Uterus (tissue), 4 donors: ENCODE results near the gene PCDHGA1. TPM values are rescaled to one million over a fixed set of nuclear protein-coding genes. Genes with fewer than 3 reads are reported as not detected.
A peak's percentile ranks its signal among the peaks of the same experiment; 100 is the strongest.
"Not testable (repeated sequence)": the region's sequence is repeated elsewhere in the genome, so short reads cannot be mapped to it uniquely, and the experiment has no call there.

Source experiments
- DNase-seq, 2 donors: peaks; one replicate each; pipeline ENCODE4 v3.0.0-alpha.2; 2019 to 2020
- H3K27ac ChIP-seq, 2 donors: fragments of 200-600 bp; sonication (generic); 1 replicate in 1 of 2; 2 replicates in 1 of 2; pipeline ENCODE4 v1.5.1; 2016 to 2018
- H3K27me3 ChIP-seq, 2 donors: fragments of 200-600 bp; sonication (generic); one replicate each; pipeline ENCODE4 v1.5.1; 2018 to 2019; ENCODE audit warnings: control low read depth in 1 of 2
- H3K36me3 ChIP-seq, 2 donors: fragments of 200-600 bp; sonication (generic); one replicate each; pipeline ENCODE4 v1.5.1; 2019; ENCODE audit warnings: control low read depth in 1 of 2
- H3K4me1 ChIP-seq, 2 donors: fragments of 200-600 bp; sonication (generic); one replicate each; pipeline ENCODE4 v1.5.1; 2018 to 2019; ENCODE audit warnings: control low read depth in 1 of 2
- H3K4me3 ChIP-seq, 2 donors: fragments of 200-600 bp; sonication (generic); 1 replicate in 1 of 2; 2 replicates in 1 of 2; pipeline ENCODE4 v1.5.1; 2018 to 2019; ENCODE audit warnings: mild to moderate bottlenecking in 1 of 2
- H3K9me3 ChIP-seq, 2 donors: fragments of 200-600 bp; sonication (generic); one replicate each; pipeline ENCODE4 v1.5.1; 2019; ENCODE audit warnings: control low read depth in 1 of 2
- POLR2A ChIP-seq, 2 donors: fragments of 450-650 bp; IDR thresholded peaks; one replicate each; pipeline ENCODE4 v1.6.1; 2016; ENCODE audit warnings: antibody characterized with exemption in 2 of 2, mild to moderate bottlenecking in 1 of 2, moderate library complexity in 1 of 2
- intact Hi-C: fragments of 100-400 bp; cut with DNase I; formaldehyde crosslinking; loops from one replicate; pipeline ENCODE4 v1.15.1; 2023; ENCODE audit warnings: low total_unique reads
- total RNA-seq, 4 donors: library from RNA; depleted of rRNA in 3 of 4; stranded (reverse); fragments of >200 nt in 3 of 4; gene quantifications; one replicate each; pipeline versions ENCODE4 v1.1.0 to v1.2.4, GENCODE V29; 2014 to 2023
- TF ChIP-seq, protein P1 (sequence below), 4 experiments: fragments of 200-600 bp in 2 of 4; fragments of 450-650 bp in 2 of 4; sonication (generic) in 2 of 4; IDR thresholded peaks; one replicate each; pipeline ENCODE4 v1.5.1; 2016 to 2019; ENCODE audit warnings: antibody characterized with exemption in 4 of 4, mild to moderate bottlenecking in 2 of 4, moderate library complexity in 1 of 4
- donor health status: DM: yes; HTN: yes; CAD: no.

The PCDHGA1 gene
- total RNA-seq, 4 donors from 2014 or later, result under 0.01 to 3.3 (median 1.5) TPM

DNA sequence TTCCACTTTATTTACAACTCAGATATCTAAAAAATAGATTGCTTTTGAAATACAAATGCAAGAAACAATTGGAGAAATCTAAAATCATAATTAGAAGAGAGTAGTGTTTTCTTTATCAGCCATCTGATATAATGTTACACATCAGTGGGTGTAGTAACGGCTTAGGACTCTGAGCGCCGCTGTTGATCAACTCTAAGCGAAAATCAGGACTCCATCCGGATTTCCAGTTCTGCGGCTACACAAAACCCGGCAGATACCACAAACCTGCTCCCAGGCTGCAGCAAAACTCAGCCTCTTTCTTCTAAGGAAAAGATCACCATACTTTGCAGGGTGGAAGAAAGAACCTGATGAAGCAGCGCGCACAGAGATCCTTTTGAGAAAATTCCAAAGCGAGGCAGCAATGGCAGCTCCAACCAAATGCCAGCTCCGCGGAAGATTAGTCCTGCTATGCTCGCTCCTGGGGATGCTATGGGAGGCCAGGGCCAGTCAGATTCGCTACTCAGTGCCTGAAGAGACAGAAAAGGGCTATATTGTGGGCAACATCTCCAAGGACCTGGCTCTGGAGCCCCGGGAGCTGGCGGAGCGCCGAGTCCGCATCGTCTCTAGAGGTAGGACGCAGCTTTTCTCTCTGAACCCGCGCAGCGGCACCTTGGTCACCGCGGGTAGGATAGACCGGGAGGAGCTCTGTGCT lies 72.4 kb downstream of the PCDHGA1 start, which contains the start of gene PCDHGA9:
PCDHGA9 (plus strand) TSS at position 226 of the 691 bp plus-strand sequence; CDS start at position 401, 175 bp downstream.
- Histone ChIP-seq H3K36me3 (no peaks in the 10 kb centered on the region), H3K27me3 (no peaks in the 10 kb centered on the region), H3K9me3 (peaks cover 0 to 90% of the 10 kb centered on the region in 2 donors), H3K4me3 (peak within 1 kb of the TSS in 1 of 2 donors; percentile 16), H3K4me1 (no peaks in the 10 kb centered on the region), H3K27ac (no peak within 1 kb of the TSS)
- TF ChIP-seq POLR2A (IDR thresholded peaks at IDR 0.05), result no peak
- TF ChIP-seq, protein P1, sequence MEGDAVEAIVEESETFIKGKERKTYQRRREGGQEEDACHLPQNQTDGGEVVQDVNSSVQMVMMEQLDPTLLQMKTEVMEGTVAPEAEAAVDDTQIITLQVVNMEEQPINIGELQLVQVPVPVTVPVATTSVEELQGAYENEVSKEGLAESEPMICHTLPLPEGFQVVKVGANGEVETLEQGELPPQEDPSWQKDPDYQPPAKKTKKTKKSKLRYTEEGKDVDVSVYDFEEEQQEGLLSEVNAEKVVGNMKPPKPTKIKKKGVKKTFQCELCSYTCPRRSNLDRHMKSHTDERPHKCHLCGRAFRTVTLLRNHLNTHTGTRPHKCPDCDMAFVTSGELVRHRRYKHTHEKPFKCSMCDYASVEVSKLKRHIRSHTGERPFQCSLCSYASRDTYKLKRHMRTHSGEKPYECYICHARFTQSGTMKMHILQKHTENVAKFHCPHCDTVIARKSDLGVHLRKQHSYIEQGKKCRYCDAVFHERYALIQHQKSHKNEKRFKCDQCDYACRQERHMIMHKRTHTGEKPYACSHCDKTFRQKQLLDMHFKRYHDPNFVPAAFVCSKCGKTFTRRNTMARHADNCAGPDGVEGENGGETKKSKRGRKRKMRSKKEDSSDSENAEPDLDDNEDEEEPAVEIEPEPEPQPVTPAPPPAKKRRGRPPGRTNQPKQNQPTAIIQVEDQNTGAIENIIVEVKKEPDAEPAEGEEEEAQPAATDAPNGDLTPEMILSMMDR (IDR thresholded peaks at IDR 0.05), result peak in 2 of 4 experiments; percentile 16 to 36
- no peak for DNase-seq
- intact Hi-C loops, result no loop called here

DNA sequence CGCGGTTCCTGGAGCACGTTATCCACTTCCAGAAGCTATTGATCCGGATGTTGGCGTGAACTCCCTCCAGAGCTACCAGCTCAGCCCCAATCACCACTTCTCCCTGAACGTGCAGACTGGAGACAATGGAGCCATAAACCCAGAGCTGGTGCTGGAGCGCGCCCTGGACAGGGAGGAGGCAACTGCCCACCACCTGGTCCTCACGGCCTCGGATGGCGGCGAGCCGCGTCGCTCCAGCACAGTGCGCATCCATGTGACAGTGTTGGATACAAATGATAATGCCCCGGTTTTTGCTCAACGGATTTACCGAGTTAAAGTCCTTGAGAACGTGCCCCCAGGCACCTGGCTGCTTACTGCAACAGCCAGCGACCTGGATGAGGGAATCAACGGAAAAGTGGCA lies 73.1 kb downstream of the PCDHGA1 start:
- intact Hi-C loops, result no loop called here
- TF ChIP-seq POLR2A (IDR thresholded peaks at IDR 0.05), result no peak
- TF ChIP-seq, protein P1 (IDR thresholded peaks at IDR 0.05), result no peak

DNA sequence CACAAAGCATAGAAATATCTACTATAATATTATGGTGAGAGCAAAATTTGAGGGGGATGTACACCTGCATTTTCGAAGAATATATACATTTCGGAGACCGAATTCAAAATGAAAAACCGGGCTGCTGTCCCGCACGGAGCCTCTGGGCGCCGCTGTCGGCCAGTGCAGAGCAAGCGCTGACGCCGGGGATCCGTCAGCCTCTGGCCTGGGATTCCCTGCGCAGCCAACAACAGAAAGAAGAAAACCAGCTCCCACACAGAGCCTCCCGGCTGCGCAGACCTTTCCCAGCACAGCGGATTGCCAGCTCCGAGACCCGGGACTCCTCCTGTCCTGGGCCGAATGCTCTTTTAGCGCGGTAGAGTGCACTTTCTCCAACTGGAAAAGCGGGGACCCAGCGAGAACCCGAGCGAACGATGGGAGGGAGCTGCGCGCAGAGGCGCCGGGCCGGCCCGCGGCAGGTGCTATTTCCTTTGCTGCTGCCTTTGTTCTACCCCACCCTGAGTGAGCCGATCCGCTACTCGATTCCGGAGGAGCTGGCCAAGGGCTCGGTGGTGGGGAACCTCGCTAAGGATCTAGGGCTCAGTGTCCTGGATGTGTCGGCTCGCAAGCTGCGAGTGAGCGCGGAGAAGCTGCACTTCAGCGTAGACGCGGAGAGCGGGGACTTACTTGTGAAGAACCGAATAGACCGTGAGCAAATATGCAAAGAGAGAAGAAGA lies 77.6 kb downstream of the PCDHGA1 start, which contains the start of gene PCDHGB6:
PCDHGB6 (plus strand) TSS at position 232 of the 716 bp plus-strand sequence; CDS start at position 414, 182 bp downstream.
- peak in 1 of 2 donors; percentile 38 for DNase-seq
- H3K27me3 ChIP-seq, intact Hi-C loops, H3K4me1 ChIP-seq, H3K27ac ChIP-seq, H3K36me3 ChIP-seq: not testable (repeated sequence)
- TF ChIP-seq, protein P1 (IDR thresholded peaks at IDR 0.05), result peak; percentile 13 to 40 (median 28)
- Histone ChIP-seq H3K9me3 (peaks cover 0 to 99% of the 10 kb centered on the region in 2 donors), H3K4me3 (peak within 1 kb of the TSS in 1 of 2 donors; percentile 25)

More for the DNA sequence above, 73.1 kb downstream of the PCDHGA1 start:
- Histone ChIP-seq H3K27ac (no peak overlapping the region), H3K4me1 (no peaks in the 10 kb centered on the region), H3K36me3 (no peaks in the 10 kb centered on the region), H3K27me3 (no peaks in the 10 kb centered on the region), H3K9me3 (peaks cover 0 to 94% of the 10 kb centered on the region in 2 donors), H3K4me3 (peak overlapping the region in 1 of 2 donors; percentile 16)
- DNase-seq, result no peak

DNA sequence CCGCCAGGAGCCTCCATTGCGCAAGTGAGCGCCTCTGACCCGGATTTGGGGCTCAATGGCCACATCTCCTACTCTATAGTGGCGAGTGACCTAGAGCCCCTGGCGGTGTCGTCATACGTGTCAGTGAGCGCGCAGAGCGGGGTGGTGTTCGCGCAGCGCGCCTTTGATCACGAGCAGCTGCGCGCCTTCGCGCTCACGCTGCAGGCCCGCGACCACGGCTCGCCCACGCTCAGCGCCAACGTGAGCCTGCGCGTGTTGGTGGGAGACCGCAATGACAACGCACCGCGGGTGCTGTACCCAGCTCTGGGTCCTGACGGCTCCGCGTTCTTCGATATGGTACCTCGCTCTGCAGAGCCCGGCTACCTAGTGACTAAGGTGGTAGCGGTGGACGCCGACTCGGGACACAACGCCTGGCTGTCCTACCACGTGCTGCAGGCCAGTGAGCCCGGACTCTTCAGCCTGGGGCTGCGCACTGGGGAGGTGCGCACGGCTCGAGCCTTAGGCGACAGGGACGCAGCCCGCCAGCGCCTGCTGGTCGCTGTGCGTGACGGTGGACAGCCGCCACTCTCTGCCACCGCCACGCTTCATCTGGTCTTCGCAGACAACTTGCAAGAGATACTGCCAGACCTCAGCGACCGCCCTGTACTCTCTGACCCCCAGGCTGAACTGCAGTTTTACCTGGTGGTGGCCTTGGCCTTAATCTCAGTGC lies 79.4 kb downstream of the PCDHGA1 start:
- Histone ChIP-seq H3K4me1 (no peaks in the 10 kb centered on the region), H3K27ac (no peak overlapping the region), H3K4me3 (peak overlapping the region in 1 of 2 donors; percentile 2), H3K36me3 (no peaks in the 10 kb centered on the region), H3K9me3 (peaks cover 6 to 99% of the 10 kb centered on the region in 2 donors), H3K27me3 (no peaks in the 10 kb centered on the region)
- TF ChIP-seq POLR2A (IDR thresholded peaks at IDR 0.05), result no peak
- TF ChIP-seq, protein P1 (IDR thresholded peaks at IDR 0.05), result no peak
- DNase-seq, result no peak
- intact Hi-C loops, result no loop called here
